Upper lobe of left lung (tissue), 4 donors: ENCODE data around the gene ERC1.

Experiments used
- CTCF ChIP-seq, 6 experiments: fragments of 450-650 bp in 4 of 6; fragments of 200-600 bp in 2 of 6; sonication (generic) in 2 of 6; IDR thresholded peaks; one replicate each; pipeline ENCODE4 v1.5.1; 2016 to 2019; ENCODE audit warnings: antibody characterized with exemption in 6 of 6
- EP300 ChIP-seq, 4 donors: sonication (generic); formaldehyde crosslinking; IDR thresholded peaks; one replicate each; pipeline ENCODE4 v1.5.1; 2017; ENCODE audit warnings: antibody characterized with exemption in 4 of 4, control low read depth in 2 of 4
- POLR2A ChIP-seq, 4 donors: fragments of 450-650 bp; IDR thresholded peaks; one replicate each; pipeline ENCODE4 v1.5.1; 2016 to 2017; ENCODE audit warnings: antibody characterized with exemption in 4 of 4, mild to moderate bottlenecking in 2 of 4
- POLR2AphosphoS5 ChIP-seq, 2 donors: sonication (generic); formaldehyde crosslinking; IDR thresholded peaks; one replicate each; pipeline ENCODE4 v1.5.1; 2017; ENCODE audit warnings: antibody characterized with exemption in 2 of 2

- TF ChIP-seq POLR2A (IDR thresholded peaks at IDR 0.05) = no peak
- peak; percentile 47 to 71 (median 68) for TF ChIP-seq CTCF (IDR thresholded peaks at IDR 0.05)
- no peak for TF ChIP-seq POLR2AphosphoS5 (IDR thresholded peaks at IDR 0.05)
- no peak for TF ChIP-seq EP300 (IDR thresholded peaks at IDR 0.05)
Observed at GRCh38 chr12:1093166-1093751, 102.2 kb downstream of the ERC1 start.
